Skeletal muscle satellite cell (primary cell): ENCODE measurements around the gene QRFP.

Source experiments
- H3K27me3 ChIP-seq: 2 replicates; pipeline ENCODE4 v1.7.0; 2013; ENCODE audit warnings: low read length; ENCODE audit not compliant: control insufficient read depth, insufficient read depth
- H3K36me3 ChIP-seq: 2 replicates; pipeline ENCODE4 v1.7.0; 2013; ENCODE audit warnings: mild to moderate bottlenecking, control low read depth, low read length; ENCODE audit not compliant: insufficient read depth
- H3K4me1 ChIP-seq: 2 replicates; pipeline ENCODE4 v1.7.0; 2013; ENCODE audit warnings: low read length; ENCODE audit not compliant: control insufficient read depth, insufficient read depth
- H3K4me2 ChIP-seq: 2 replicates; pipeline ENCODE4 v1.7.0; 2013; ENCODE audit warnings: mild to moderate bottlenecking, low read length
- H3K4me3 ChIP-seq: 2 replicates; pipeline ENCODE4 v1.7.0; 2013; ENCODE audit warnings: low read length
- H3K9ac ChIP-seq: 2 replicates; pipeline ENCODE4 v1.7.0; 2013; ENCODE audit warnings: mild to moderate bottlenecking, low read depth, low read length, moderate library complexity
- H3K9me3 ChIP-seq: replicated peaks from 2 replicates; pipeline ENCODE4 v1.7.0; 2013; ENCODE audit warnings: mild to moderate bottlenecking, control low read depth, low read length

The QRFP gene

DNA sequence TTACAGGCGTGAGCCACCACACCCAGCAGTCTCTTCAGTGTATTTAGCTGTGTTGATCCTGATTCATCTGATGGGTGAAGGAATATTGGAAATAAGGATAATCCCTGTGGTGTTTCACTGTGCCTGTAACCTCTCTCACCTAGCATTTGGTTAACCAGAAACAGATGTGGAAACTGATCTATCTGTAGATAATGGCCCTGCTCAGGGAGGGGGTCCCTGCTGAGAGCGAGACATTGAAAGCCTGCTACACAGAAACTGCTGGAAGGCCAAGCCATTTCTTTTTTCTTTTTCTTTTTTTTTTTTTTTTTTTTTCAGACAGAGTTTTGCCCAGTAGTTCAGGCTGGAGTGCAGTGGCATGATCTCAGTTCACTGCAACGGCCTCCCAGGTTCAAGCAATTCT is 28.4 kb downstream of the QRFP start:
- Histone ChIP-seq H3K4me1 (peaks cover 6% of the 10 kb centered on the region), H3K27me3 (no peaks in the 10 kb centered on the region), H3K36me3 (peaks cover 65% of the 10 kb centered on the region), H3K4me2 (no peak overlapping the region), H3K9me3 (no peaks in the 10 kb centered on the region), H3K9ac (no peak overlapping the region), H3K4me3 (no peak overlapping the region)

DNA sequence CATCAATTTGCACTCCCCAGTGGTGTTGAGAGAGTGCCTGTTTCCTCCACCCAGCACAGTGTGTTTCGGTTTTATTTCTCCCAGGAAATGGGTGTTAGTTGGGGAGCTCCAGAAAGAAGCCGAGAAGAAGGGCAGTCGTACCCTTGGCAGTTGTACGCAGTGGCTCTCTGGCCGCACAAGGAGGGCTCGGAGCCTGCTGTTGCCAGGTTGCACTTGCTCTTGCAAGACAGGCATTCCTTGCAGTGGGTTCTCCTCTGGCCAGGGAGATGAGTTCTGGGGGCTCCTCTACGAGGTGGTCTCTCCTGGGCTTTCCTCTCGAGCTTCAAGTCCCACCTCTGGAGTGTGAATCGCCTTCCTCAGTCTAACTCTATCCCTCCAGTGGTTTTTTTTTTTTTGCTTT is 29.1 kb downstream of the QRFP start:
- no peaks in the 10 kb centered on the region for H3K9me3 ChIP-seq
- H3K27me3 ChIP-seq, result no peaks in the 10 kb centered on the region
- H3K36me3 ChIP-seq, result peaks cover 65% of the 10 kb centered on the region
- no peak overlapping the region for H3K4me3 ChIP-seq
- no peak overlapping the region for H3K4me2 ChIP-seq
- H3K9ac ChIP-seq, result no peak overlapping the region
- peaks cover 8% of the 10 kb centered on the region for H3K4me1 ChIP-seq

- no peak overlapping the region for H3K9ac ChIP-seq
- H3K9me3 ChIP-seq, result no peaks in the 10 kb centered on the region
- no peak overlapping the region for H3K4me3 ChIP-seq
- no peak overlapping the region for H3K4me2 ChIP-seq
- H3K4me1 ChIP-seq, result peaks cover 17% of the 10 kb centered on the region
- no peaks in the 10 kb centered on the region for H3K27me3 ChIP-seq
- peaks cover 60% of the 10 kb centered on the region for H3K36me3 ChIP-seq
Measured at GRCh38 chr9:130866474-130866965, 30.1 kb downstream of the QRFP start.

- Histone ChIP-seq H3K27me3 (no peaks in the 10 kb centered on the region), H3K4me1 (peaks cover 23% of the 10 kb centered on the region), H3K9ac (no peak overlapping the region), H3K9me3 (no peaks in the 10 kb centered on the region), H3K36me3 (peaks cover 55% of the 10 kb centered on the region), H3K4me2 (no peak overlapping the region), H3K4me3 (no peak overlapping the region)
Measured at GRCh38 chr9:130865921-130866320, 30.7 kb downstream of the QRFP start.

DNA sequence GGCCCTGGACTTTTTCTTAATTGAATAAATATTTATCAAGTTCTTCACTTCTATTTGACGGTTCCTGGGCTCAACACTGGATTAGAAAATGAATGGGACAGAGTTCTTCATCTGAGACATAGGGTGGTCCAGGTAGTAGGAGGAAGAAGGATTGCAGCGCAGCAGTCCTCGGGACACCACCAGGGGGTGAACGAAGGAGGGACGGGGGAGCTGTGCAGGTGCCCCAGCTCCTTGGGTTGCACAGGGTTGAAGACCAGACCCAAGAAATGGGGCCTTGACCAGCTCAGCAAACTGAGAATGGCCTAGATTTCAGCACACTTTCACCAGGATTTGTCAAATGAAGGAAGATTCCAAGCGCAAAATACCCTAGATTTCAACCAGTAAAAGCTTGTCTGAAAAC is 32.1 kb downstream of the QRFP start:
- H3K9ac ChIP-seq, result no peak overlapping the region
- H3K9me3 ChIP-seq, result no peaks in the 10 kb centered on the region
- H3K4me3 ChIP-seq, result no peak overlapping the region
- H3K4me1 ChIP-seq, result peaks cover 35% of the 10 kb centered on the region
- peaks cover 56% of the 10 kb centered on the region for H3K36me3 ChIP-seq
- no peak overlapping the region for H3K4me2 ChIP-seq
- no peaks in the 10 kb centered on the region for H3K27me3 ChIP-seq

GRCh38 chr9:130862747-130863146 is 33.9 kb downstream of the QRFP start:
- no peak overlapping the region for H3K4me2 ChIP-seq
- peaks cover 60% of the 10 kb centered on the region for H3K36me3 ChIP-seq
- peaks cover 52% of the 10 kb centered on the region for H3K4me1 ChIP-seq
- no peak overlapping the region for H3K9ac ChIP-seq
- no peaks in the 10 kb centered on the region for H3K27me3 ChIP-seq
- H3K9me3 ChIP-seq, result no peaks in the 10 kb centered on the region
- H3K4me3 ChIP-seq, result no peak overlapping the region

GRCh38 chr9:130862217-130862616 is 34.4 kb downstream of the QRFP start:
- Histone ChIP-seq H3K27me3 (no peaks in the 10 kb centered on the region), H3K4me1 (peaks cover 57% of the 10 kb centered on the region), H3K36me3 (peaks cover 58% of the 10 kb centered on the region), H3K9me3 (no peaks in the 10 kb centered on the region), H3K4me2 (no peak overlapping the region), H3K4me3 (no peak overlapping the region), H3K9ac (peak overlapping the region; percentile 75)

- Histone ChIP-seq H3K36me3 (peaks cover 62% of the 10 kb centered on the region), H3K4me2 (peak overlapping the region; percentile 73), H3K4me1 (peaks cover 59% of the 10 kb centered on the region), H3K9me3 (no peaks in the 10 kb centered on the region), H3K9ac (peak overlapping the region; percentile 75), H3K4me3 (no peak overlapping the region), H3K27me3 (no peaks in the 10 kb centered on the region)
Measured at GRCh38 chr9:130861372-130862180, 35.0 kb downstream of the QRFP start.

DNA sequence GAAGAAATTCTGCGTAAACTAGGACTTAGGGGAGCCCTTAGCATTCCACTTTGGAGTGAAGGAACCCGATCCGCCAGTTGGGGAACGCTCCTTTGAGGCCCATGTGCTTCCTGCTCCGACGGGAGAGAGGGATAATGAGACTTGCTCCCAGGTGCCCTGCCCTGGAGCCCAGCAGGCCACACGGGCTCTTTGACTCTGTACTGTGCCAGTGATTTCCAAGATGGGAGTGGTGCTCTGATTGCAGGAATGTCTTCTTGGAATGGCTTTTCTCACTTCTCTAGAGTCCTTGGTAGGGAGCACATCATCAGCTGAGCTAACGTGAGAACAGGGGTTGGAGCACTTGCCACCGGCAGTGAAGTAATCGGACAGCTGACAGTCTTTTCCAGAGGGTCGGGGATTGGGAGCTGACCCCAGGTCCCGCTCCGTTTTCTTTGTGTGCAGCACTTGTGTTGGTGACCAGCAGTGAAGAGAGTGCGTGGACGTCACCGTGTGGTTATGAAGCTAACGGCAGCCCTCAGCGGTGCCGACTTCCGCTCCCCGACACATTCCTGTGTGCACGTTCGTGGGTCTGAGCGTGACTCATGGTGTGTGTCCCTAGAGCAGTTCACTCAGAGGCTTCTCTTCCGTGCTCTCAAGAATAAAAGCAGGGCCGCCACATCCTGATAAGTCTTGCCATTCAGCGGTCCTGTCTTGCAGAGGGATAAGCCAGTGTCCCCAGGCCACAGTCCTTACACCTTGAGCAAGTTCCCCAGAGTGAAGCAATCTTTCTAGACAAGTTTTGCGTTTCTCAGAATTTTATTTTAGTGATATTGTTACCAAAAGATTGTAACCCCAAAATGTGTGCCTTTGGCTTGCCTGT is 35.9 kb downstream of the QRFP start:
- peak overlapping the region; percentile 82 for H3K9ac ChIP-seq
- no peaks in the 10 kb centered on the region for H3K9me3 ChIP-seq
- H3K27me3 ChIP-seq, result no peaks in the 10 kb centered on the region
- H3K4me1 ChIP-seq, result peaks cover 59% of the 10 kb centered on the region
- H3K4me3 ChIP-seq, result peak overlapping the region; percentile 37
- peaks cover 63% of the 10 kb centered on the region for H3K36me3 ChIP-seq
- H3K4me2 ChIP-seq, result peak overlapping the region; percentile 73

DNA sequence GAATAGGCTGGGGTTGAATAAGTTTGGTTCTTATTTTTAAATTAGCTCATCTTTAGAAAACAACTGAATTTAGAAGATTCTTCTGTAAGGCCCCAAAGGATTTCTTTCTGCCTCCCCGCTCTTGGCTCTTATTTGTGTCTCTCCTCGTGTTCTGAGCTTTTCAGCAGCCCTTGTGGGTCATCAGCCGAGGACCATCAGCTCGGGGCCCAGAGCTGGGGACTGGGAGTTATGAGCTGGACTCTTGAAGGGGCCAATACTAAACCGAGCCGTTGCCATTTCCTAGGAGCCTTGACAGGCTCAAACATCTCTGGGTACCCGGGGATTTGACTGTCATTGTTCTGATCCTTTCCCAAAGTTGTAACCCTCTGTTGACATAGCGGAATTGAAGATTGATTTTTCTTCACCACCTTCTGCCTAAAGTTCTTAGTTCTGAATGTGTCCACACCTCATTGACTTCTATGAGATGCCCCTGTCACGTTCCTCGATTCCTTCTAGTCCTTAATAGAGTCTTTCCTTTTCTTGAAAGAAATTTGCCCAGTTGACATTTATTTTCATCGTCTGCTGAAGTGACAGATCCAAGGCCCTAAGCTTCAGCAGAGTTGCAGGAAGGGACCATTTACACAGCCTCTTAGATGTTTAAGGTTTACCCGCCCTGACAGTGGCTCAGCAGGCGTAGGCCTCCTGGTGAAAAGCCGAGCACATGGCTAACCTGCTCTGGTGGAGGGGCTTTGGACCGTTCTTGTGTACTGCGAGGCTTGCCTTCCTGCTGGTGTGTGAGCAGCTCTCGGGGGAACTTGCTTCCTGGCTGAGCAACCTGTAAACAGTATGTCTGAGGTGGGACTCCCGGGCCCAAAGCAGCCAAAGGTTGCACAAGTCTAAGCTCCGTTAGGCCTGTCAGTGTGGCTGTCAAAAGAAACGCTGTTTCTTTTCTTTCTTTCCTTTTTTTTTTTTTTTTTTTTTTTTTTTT is 37.6 kb downstream of the QRFP start:
- Histone ChIP-seq H3K27me3 (no peaks in the 10 kb centered on the region), H3K36me3 (peaks cover 67% of the 10 kb centered on the region), H3K4me2 (peak overlapping the region; percentile 57), H3K9me3 (no peaks in the 10 kb centered on the region), H3K9ac (peak overlapping the region; percentile 82), H3K4me1 (peaks cover 59% of the 10 kb centered on the region), H3K4me3 (no peak overlapping the region)
